Suprapubic skin (tissue), 4 donors: ENCODE results near the gene CBFA2T3. TPM values are rescaled to one million over a fixed set of nuclear protein-coding genes. Genes with fewer than 3 reads are reported as not detected.

ENCODE experiments used
- DNase-seq, 2 donors: peaks; one replicate each; pipeline ENCODE4 v3.0.0-alpha.2; 2019; ENCODE audit warnings: low spot score in 2 of 2
- H3K27ac ChIP-seq: fragments of 200-600 bp; sonication (generic); one replicate; pipeline ENCODE4 v1.5.1; 2019
- H3K27me3 ChIP-seq: fragments of 200-600 bp; sonication (generic); one replicate; pipeline ENCODE4 v1.5.1; 2019
- H3K36me3 ChIP-seq: fragments of 200-600 bp; sonication (generic); one replicate; pipeline ENCODE4 v1.5.1; 2019
- H3K4me1 ChIP-seq: fragments of 200-600 bp; sonication (generic); one replicate; pipeline ENCODE4 v1.5.1; 2019
- H3K4me3 ChIP-seq: fragments of 200-600 bp; sonication (generic); one replicate; pipeline ENCODE4 v1.5.1; 2019; ENCODE audit warnings: mild to moderate bottlenecking
- H3K9me3 ChIP-seq: fragments of 200-600 bp; sonication (generic); one replicate; pipeline ENCODE4 v1.5.1; 2019
- EP300 ChIP-seq: sonication (generic); formaldehyde crosslinking; IDR thresholded peaks from one replicate; pipeline ENCODE4 v1.6.1; 2017; ENCODE audit warnings: antibody characterized with exemption
- POLR2A ChIP-seq, 2 donors: fragments of 450-650 bp; IDR thresholded peaks; one replicate each; pipeline ENCODE4 v1.6.1; 2017; ENCODE audit warnings: antibody characterized with exemption in 2 of 2, mild to moderate bottlenecking in 2 of 2, moderate library complexity in 2 of 2
- POLR2AphosphoS5 ChIP-seq, 3 donors: sonication (generic); formaldehyde crosslinking; IDR thresholded peaks; one replicate each; pipeline ENCODE4 v1.6.1; 2017; ENCODE audit warnings: antibody characterized with exemption in 3 of 3
- WGBS: methylation state at CpG from one replicate; pipeline ENCODE4 v1.1.5; 2018; 5-methylcytosine and 5-hydroxymethylcytosine counted together
- total RNA-seq, 4 donors: library from RNA; depleted of rRNA; stranded (reverse); fragments of >200 nt; gene quantifications; one replicate each; pipeline ENCODE4 v1.1.0, GENCODE V29; 2016
- TF ChIP-seq, protein P1 (sequence below), 2 donors: fragments of 200-600 bp in 1 of 2; fragments of 450-650 bp in 1 of 2; sonication (generic) in 1 of 2; IDR thresholded peaks; one replicate each; pipeline ENCODE4 v1.5.1; 2016 to 2019; ENCODE audit warnings: antibody characterized with exemption in 2 of 2, mild to moderate bottlenecking in 1 of 2, moderate library complexity in 1 of 2

Gene CBFA2T3
- total RNA-seq, 4 donors from 2014 or later, result 1.5 to 6.6 (median 2.9) TPM

DNA sequence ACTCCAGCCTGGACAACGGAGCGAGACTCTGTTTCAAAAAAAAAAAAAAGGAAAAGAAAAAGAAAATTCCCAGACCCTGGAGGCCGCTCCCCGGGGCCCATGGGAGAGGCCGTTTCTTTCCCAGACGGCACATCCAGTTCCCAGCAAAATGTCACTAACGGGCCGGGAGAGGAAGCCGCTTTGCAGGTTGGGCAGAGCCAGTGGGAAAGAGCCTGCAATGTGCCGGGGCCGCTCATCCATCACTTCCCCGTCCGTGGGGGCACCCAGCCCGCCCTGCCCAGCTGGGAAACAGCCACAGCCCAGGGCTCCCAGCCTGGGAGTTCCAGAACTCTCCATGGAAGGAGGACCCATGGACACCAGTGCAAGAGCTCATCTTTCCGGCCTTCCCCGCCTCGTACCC is 68.7 kb downstream of the CBFA2T3 start:
- no peak overlapping the region for H3K27ac ChIP-seq
- no peaks in the 10 kb centered on the region for H3K36me3 ChIP-seq
- no peak for TF ChIP-seq EP300
- TF ChIP-seq, protein P1, sequence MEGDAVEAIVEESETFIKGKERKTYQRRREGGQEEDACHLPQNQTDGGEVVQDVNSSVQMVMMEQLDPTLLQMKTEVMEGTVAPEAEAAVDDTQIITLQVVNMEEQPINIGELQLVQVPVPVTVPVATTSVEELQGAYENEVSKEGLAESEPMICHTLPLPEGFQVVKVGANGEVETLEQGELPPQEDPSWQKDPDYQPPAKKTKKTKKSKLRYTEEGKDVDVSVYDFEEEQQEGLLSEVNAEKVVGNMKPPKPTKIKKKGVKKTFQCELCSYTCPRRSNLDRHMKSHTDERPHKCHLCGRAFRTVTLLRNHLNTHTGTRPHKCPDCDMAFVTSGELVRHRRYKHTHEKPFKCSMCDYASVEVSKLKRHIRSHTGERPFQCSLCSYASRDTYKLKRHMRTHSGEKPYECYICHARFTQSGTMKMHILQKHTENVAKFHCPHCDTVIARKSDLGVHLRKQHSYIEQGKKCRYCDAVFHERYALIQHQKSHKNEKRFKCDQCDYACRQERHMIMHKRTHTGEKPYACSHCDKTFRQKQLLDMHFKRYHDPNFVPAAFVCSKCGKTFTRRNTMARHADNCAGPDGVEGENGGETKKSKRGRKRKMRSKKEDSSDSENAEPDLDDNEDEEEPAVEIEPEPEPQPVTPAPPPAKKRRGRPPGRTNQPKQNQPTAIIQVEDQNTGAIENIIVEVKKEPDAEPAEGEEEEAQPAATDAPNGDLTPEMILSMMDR (IDR thresholded peaks at IDR 0.05), result no peak
- no peak for TF ChIP-seq POLR2A (IDR thresholded peaks at IDR 0.05)
- TF ChIP-seq POLR2AphosphoS5 (IDR thresholded peaks at IDR 0.05), result no peak
- H3K9me3 ChIP-seq, result no peaks in the 10 kb centered on the region
- no peaks in the 10 kb centered on the region for H3K27me3 ChIP-seq
- DNase-seq, result no peak
- WGBS, result 75% methylated on average over 14 of the region's 17 CpGs
- peaks cover 9% of the 10 kb centered on the region for H3K4me1 ChIP-seq
- no peak overlapping the region for H3K4me3 ChIP-seq

DNA sequence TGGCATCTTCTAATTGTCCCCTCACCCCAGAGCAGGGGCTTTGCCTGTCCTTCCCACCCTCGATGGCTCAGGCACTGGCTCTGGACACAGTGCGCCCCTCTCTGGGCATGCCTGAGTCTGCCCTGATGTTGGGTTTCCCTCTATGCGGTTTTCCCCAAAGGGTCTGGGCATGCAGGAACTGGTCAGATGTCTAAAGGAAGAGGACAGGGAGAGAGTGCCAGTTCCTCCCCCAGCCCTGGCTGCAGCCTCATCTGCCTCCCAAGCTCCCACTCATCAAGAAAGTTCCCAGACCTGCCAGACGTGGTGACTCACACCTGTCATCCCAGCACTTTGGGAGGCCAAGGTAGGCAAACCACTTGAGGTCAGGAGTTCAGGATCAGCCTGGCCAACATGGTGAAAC is 69.2 kb downstream of the CBFA2T3 start:
- no peak overlapping the region for H3K27ac ChIP-seq
- WGBS, result 73% methylated on average over 3 of the region's 4 CpGs

DNA sequence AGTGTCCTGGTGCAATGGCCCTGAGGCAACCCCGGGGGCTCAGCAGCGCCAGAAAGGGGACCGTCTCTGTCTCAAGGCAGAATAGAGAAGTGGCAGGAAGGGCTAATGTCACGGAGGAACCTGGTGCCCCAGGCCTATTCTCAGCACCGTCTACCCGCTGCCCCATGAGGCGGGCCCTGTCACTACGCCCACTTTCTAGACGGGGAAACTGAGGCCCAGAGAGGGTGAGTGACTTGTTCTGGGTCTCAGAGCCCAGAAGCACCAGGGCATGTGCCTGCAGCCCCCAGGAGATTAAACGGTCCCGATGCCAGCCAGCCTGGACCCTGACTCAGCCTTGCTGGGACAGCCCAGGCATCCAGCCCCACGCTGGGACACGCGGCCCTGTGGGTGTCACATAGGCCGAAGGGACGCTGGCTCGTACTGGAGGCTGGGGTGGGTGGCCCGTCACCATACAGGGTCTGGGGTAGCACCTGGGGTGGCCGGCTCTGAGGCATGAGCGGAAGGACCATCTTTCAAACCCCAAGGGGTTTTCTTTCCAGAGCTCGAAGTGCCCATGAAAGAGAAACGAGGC is 70.4 kb downstream of the CBFA2T3 start:
- DNase-seq, result no peak
- H3K36me3 ChIP-seq, result no peaks in the 10 kb centered on the region
- H3K4me3 ChIP-seq, result no peak overlapping the region
- H3K4me1 ChIP-seq, result peaks cover 9% of the 10 kb centered on the region
- 82% methylated on average over 12 of the region's 22 CpGs for WGBS
- TF ChIP-seq EP300 (no peak), POLR2AphosphoS5 (IDR thresholded peaks at IDR 0.05) (no peak), POLR2A (IDR thresholded peaks at IDR 0.05) (no peak)
- TF ChIP-seq, protein P1 (IDR thresholded peaks at IDR 0.05), result no peak
- H3K27me3 ChIP-seq, result no peaks in the 10 kb centered on the region
- H3K9me3 ChIP-seq, result no peaks in the 10 kb centered on the region
- no peak overlapping the region for H3K27ac ChIP-seq

More for the DNA sequence above, 69.2 kb downstream of the CBFA2T3 start:
- H3K9me3 ChIP-seq, result no peaks in the 10 kb centered on the region
- TF ChIP-seq POLR2AphosphoS5 (IDR thresholded peaks at IDR 0.05), result no peak
- H3K4me1 ChIP-seq, result peaks cover 9% of the 10 kb centered on the region
- no peak for DNase-seq
- H3K36me3 ChIP-seq, result no peaks in the 10 kb centered on the region
- H3K4me3 ChIP-seq, result no peak overlapping the region
- no peaks in the 10 kb centered on the region for H3K27me3 ChIP-seq

DNA sequence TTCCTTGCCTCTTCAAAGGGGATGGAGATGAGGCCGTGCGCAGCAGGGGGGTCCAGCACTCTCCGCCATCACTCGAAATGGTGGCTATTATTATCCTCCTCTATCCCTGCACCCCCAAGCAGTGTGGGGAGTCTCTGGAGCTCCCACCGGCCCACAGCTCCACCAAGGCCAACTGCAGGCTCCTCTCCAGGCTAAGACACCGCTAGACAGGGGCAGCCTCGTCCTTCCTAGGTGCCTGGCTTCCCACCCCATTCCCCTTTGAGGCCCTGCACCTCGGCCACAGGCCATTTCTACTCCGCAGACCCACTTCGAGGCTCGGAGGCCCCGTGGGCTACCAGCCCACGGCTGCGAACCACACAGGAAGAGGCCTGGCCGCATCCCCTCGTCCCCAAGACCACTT is 71.0 kb downstream of the CBFA2T3 start:
- Histone ChIP-seq H3K36me3 (no peaks in the 10 kb centered on the region), H3K4me1 (peaks cover 8% of the 10 kb centered on the region), H3K27me3 (no peaks in the 10 kb centered on the region), H3K4me3 (no peak overlapping the region), H3K9me3 (no peaks in the 10 kb centered on the region), H3K27ac (no peak overlapping the region)
- DNase-seq, result no peak
- TF ChIP-seq POLR2AphosphoS5 (IDR thresholded peaks at IDR 0.05), result no peak
- WGBS, result 88% methylated on average over 15 of the region's 16 CpGs

DNA sequence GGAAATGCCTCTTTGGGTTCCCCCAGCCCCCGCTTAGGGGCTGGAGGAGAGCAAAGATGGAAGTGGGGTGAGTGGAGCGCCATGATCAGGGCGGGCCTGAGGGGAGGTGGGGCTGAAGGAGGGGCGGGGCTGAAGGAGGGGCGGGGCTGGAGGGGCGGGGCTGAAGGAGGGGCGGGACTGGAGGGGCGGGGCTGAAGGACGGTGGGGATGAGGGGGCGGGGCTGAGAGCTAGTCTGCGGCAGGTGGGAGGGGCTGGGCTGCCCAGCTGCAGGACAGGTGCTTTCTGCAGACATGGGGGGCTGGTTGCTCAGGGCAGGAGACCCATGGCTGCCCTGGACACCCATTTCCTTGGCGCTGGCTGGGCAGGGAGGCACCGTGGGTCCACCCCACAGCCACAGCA is 71.4 kb downstream of the CBFA2T3 start:
- no peak for DNase-seq
- Histone ChIP-seq H3K4me1 (peaks cover 5% of the 10 kb centered on the region), H3K27ac (no peak overlapping the region), H3K9me3 (no peaks in the 10 kb centered on the region), H3K4me3 (no peak overlapping the region), H3K27me3 (no peaks in the 10 kb centered on the region), H3K36me3 (peaks cover 2% of the 10 kb centered on the region)
- WGBS, result 87% methylated on average over 3 of the region's 13 CpGs
- TF ChIP-seq EP300, result no peak
- TF ChIP-seq POLR2AphosphoS5 (IDR thresholded peaks at IDR 0.05), result no peak
- TF ChIP-seq POLR2A (IDR thresholded peaks at IDR 0.05), result no peak
- TF ChIP-seq, protein P1 (IDR thresholded peaks at IDR 0.05), result no peak

DNA sequence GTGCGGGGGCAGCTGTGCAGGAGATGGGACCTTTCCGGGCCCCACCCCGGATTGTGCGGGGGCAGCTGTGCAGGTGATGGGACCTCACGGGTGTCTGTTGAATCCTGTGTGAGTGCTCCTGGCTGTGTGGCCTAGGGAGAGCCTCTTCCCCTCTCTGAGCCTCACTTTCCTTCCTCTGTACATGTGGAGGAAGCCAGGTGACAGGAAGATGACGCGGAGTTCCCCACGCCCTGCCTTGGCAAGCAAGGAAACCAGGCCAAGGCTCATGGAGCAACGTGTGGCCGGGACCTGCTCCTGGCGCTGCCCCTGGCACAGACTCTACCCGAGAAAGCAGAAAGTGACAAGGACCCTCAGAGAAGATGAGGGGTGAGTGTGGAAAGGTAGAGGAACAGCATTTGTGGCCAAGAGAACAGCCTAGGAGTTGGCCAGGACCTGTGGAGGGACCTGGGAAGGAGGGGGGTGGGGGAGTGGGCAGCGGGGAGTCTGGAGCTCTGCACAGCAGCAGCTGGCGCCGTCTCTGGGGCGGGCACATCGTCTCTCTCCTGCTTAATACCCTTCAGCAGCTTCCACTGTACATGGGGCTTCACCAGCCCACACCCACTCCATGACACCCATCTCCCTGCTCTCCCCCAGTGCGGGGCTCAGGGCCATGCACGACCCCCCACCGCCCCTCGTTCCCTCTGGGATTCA is 72.2 kb downstream of the CBFA2T3 start:
- Histone ChIP-seq H3K4me1 (peaks cover 5% of the 10 kb centered on the region), H3K9me3 (no peaks in the 10 kb centered on the region), H3K27me3 (no peaks in the 10 kb centered on the region), H3K27ac (no peak overlapping the region), H3K4me3 (no peak overlapping the region), H3K36me3 (peaks cover 4% of the 10 kb centered on the region)
- TF ChIP-seq POLR2A (IDR thresholded peaks at IDR 0.05) (no peak), EP300 (no peak), POLR2AphosphoS5 (IDR thresholded peaks at IDR 0.05) (no peak)
- TF ChIP-seq, protein P1 (IDR thresholded peaks at IDR 0.05), result no peak
- WGBS, result 62% methylated on average over 19 of the region's 21 CpGs
- DNase-seq, result no peak
